ENCODE results near the gene ATP5PO. TPM values are rescaled to one million over a fixed set of nuclear protein-coding genes. Genes with fewer than 3 reads are reported as not detected.
"Not testable (repeated sequence)": the region's sequence is repeated elsewhere in the genome, so short reads cannot be mapped to it uniquely, and the experiment has no call there.

The ATP5PO gene
- total and polyA plus RNA-seq, 3 donors from 2014 or later, result 127 to 279 (median 136) TPM

GRCh38 chr21:33931799-33932390 lies 16.3 kb upstream of the ATP5PO start:
- no peaks in the 10 kb centered on the region for H3K36me3 ChIP-seq (ENCODE audit: low read depth, missing control alignments)
- 19 to 34% methylated on average over 10 of the region's 10 CpGs for WGBS, 2 donors
- H3K4me3 ChIP-seq, result peak overlapping the region; percentile 18 to 30
- no peaks in the 10 kb centered on the region for H3K27me3 ChIP-seq
- DNase-seq, result no peak
- peak overlapping the region in 1 of 2 donors; percentile 43 for H3K27ac ChIP-seq
- H3K4me1 ChIP-seq, result no peaks in the 10 kb centered on the region
- TF ChIP-seq POLR2A (IDR thresholded peaks at IDR 0.05), result no peak
- no peak for TF ChIP-seq CTCF (IDR thresholded peaks at IDR 0.05)
- intact Hi-C loops (cut with DNase I; ENCODE audit: low total_unique reads), result loop anchor here (10.0 kb wide), 1 partner anchor 413 kb away; no protein-coding TSS in a partner anchor
- H3K9me3 ChIP-seq, result no peaks in the 10 kb centered on the region

- H3K36me3 ChIP-seq (ENCODE audit: low read depth, missing control alignments); DNase-seq; H3K4me1 ChIP-seq; H3K9me3 ChIP-seq; H3K27me3 ChIP-seq: not testable (repeated sequence)
- intact Hi-C loops (cut with DNase I; ENCODE audit: low total_unique reads), result loop anchor here (10.0 kb wide), 1 partner anchor 414 kb away; no protein-coding TSS in a partner anchor
- whole genome bisulfite sequencing, 2 donors, result 46 to 62% methylated on average over 6 to 17 of the region's 34 CpGs
- peak overlapping the region in 1 of 2 donors; percentile 43 for H3K27ac ChIP-seq
- H3K4me3 ChIP-seq, result peak overlapping the region; percentile 18 to 30
These were observed 15.6 kb upstream of the ATP5PO start for GRCh38 chr21:33931052-33931798.

DNA sequence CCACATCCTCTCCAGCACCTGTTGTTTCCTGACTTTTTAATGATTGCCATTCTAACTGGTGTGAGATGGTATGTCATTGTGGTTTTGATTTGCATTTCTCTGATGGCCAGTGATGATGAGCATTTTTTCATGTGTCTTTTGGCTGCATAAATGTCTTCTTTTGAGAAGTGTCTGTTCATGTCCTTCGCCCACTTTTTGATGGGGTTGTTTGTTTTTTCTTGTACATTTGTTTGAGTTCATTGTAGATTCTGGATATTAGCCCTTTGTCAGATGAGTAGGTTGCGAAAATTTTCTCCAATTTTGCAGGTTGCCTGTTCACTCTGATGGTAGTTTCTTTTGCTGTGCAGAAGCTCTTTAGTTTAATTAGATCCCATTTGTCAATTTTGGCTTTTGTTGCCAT lies 10.6 kb upstream of the ATP5PO start:
- H3K27me3 ChIP-seq; H3K27ac ChIP-seq; H3K4me3 ChIP-seq; H3K36me3 ChIP-seq (ENCODE audit: low read depth, missing control alignments); DNase-seq; H3K9me3 ChIP-seq; intact Hi-C loops (cut with DNase I; ENCODE audit: low total_unique reads); H3K4me1 ChIP-seq: not testable (repeated sequence)
- WGBS, 2 donors, result 96 to 97% methylated on average over 2 of the region's 2 CpGs

- intact Hi-C loops (cut with DNase I; ENCODE audit: low total_unique reads), result no loop called here
- TF ChIP-seq POLR2A (IDR thresholded peaks at IDR 0.05), result no peak
- no peak for TF ChIP-seq CTCF (IDR thresholded peaks at IDR 0.05)
- Histone ChIP-seq H3K4me3 (no peak overlapping the region), H3K36me3 (ENCODE audit: low read depth, missing control alignments) (no peaks in the 10 kb centered on the region), H3K27me3 (no peaks in the 10 kb centered on the region), H3K4me1 (peaks cover 6% of the 10 kb centered on the region), H3K27ac (no peak overlapping the region), H3K9me3 (no peaks in the 10 kb centered on the region)
- WGBS, 2 donors, result 84 to 85% methylated on average over 3 of the region's 3 CpGs
- DNase-seq, result no peak
These were observed 9.1 kb upstream of the ATP5PO start for GRCh38 chr21:33924766-33925100.

GRCh38 chr21:33924079-33924765 lies 8.6 kb upstream of the ATP5PO start:
- intact Hi-C loops (cut with DNase I; ENCODE audit: low total_unique reads), result no loop called here

More at GRCh38 chr21:33924079-33924765, 8.6 kb upstream of the ATP5PO start:
- no peak overlapping the region for H3K4me3 ChIP-seq
- peaks cover 6% of the 10 kb centered on the region for H3K4me1 ChIP-seq
- 37 to 48% methylated on average over 11 to 13 of the region's 13 CpGs for WGBS, 2 donors
- no peaks in the 10 kb centered on the region for H3K9me3 ChIP-seq
- no peaks in the 10 kb centered on the region for H3K27me3 ChIP-seq
- peak; percentile 93 for DNase-seq
- TF ChIP-seq POLR2A (IDR thresholded peaks at IDR 0.05) (no peak), CTCF (IDR thresholded peaks at IDR 0.05) (peak; percentile 91 to 95 (median 94))
- H3K36me3 ChIP-seq (ENCODE audit: low read depth, missing control alignments), result no peaks in the 10 kb centered on the region
- no peak overlapping the region for H3K27ac ChIP-seq
